Right lobe of liver (tissue), 6 donors: ENCODE results near the gene BHLHE23. TPM values are rescaled to one million over a fixed set of nuclear protein-coding genes. Genes with fewer than 3 reads are reported as not detected.
"Not testable (repeated sequence)": the region's sequence is repeated elsewhere in the genome, so short reads cannot be mapped to it uniquely, and the experiment has no call there.

Source experiments
- ATAC-seq, 4 donors: fragments of 200-7000 bp; cut with Tn5 transposase; one replicate each; pipeline ENCODE4 v1.9.1; 2020; ENCODE audit warnings: mild to moderate bottlenecking in 4 of 4, moderate library complexity in 4 of 4
- DNase-seq, 3 donors: peaks; one replicate each; pipeline ENCODE4 v3.0.0-alpha.2; 2020
- H3K27ac ChIP-seq, 3 donors: fragments of 200-600 bp; one replicate each; pipeline ENCODE4 v1.8.0; 2022
- H3K27me3 ChIP-seq, 2 donors: fragments of 200-600 bp; one replicate each; pipeline ENCODE4 v1.8.0; 2022
- H3K36me3 ChIP-seq, 4 donors: fragments of 200-600 bp; sonication (generic) in 1 of 4; one replicate each; pipeline versions ENCODE4 v1.5.1 to v1.8.0; 2017 to 2022; ENCODE audit warnings: control low read depth in 1 of 4
- H3K4me1 ChIP-seq, 4 donors: fragments of 200-600 bp; sonication (generic) in 1 of 4; one replicate each; pipeline versions ENCODE4 v1.5.1 to v1.8.0; 2017 to 2022; ENCODE audit warnings: control low read depth in 1 of 4
- H3K4me3 ChIP-seq, 3 donors: fragments of 200-600 bp; one replicate each; pipeline ENCODE4 v1.8.0; 2022
- H3K9me3 ChIP-seq, 4 donors: fragments of 200-600 bp; sonication (generic) in 1 of 4; one replicate each; pipeline versions ENCODE4 v1.5.1 to v1.8.0; 2017 to 2022; ENCODE audit warnings: control low read depth in 1 of 4
- CTCF ChIP-seq, 4 donors: fragments of 200-600 bp in 3 of 4; fragments of 450-650 bp in 1 of 4; IDR thresholded peaks; one replicate each; pipeline versions ENCODE4 v1.5.1 to v1.8.0; 2016 to 2022; ENCODE audit warnings: antibody characterized with exemption in 4 of 4, mild to moderate bottlenecking in 2 of 4
- POLR2A ChIP-seq: fragments of 450-650 bp; IDR thresholded peaks from one replicate; pipeline ENCODE4 v1.6.1; 2017; ENCODE audit warnings: antibody characterized with exemption, mild to moderate bottlenecking
- WGBS: methylation state at CpG from one replicate; pipeline ENCODE4 v1.1.6; 2018; ENCODE audit warnings: low coverage, low lambda C conversion rate; ENCODE audit not compliant: insufficient coverage; ENCODE audit errors: missing lambda C conversion rate; 5-methylcytosine and 5-hydroxymethylcytosine counted together
- intact Hi-C, 2 donors: fragments of 100-400 bp; cut with DNase I; formaldehyde crosslinking; loops; one replicate each; pipeline versions ENCODE4 v1.11.2 to v1.14.1; 2022
- total RNA-seq, 6 experiments: library from RNA; depleted of rRNA in 2 of 6; stranded (reverse); fragments of >200 nt in 2 of 6; fragmentation: NEBNext Ultra II Directional in 3 of 6; extraction: Animal tissue kit (Norgen Biotek cat#: 25700) in 3 of 6; gene quantifications; one replicate each; pipeline versions ENCODE4 v1.1.0 to v1.2.4, GENCODE V29; 2016 to 2023
- donor health status: DM: no; HTN: yes; CAD: no.
- donor health status: DM: no; HTN: no; CAD: no.
- donor health status: DM: no; HTN: no; CAD: no.
- donor health status: DM: no; HTN: yes; CAD: no.
- donor health status: DM: no; HTN: yes; CAD: no.

BHLHE23 gene
- total RNA-seq, 6 experiments from 2014 or later = not detected

- no peaks in the 10 kb centered on the region for H3K9me3 ChIP-seq
- no peaks in the 10 kb centered on the region for H3K36me3 ChIP-seq
- no peak overlapping the region for H3K4me3 ChIP-seq
- DNase-seq (peak in 2 of 3 donors; percentile 16 to 40), ATAC-seq (no peak)
- H3K4me1 ChIP-seq = no peaks in the 10 kb centered on the region
- TF ChIP-seq CTCF (IDR thresholded peaks at IDR 0.05) = no peak
- no peak for TF ChIP-seq POLR2A
- no peak overlapping the region for H3K27ac ChIP-seq
- 53% methylated on average over 7 of the region's 23 CpGs for WGBS
- H3K27me3 ChIP-seq = peaks cover 0 to 3% of the 10 kb centered on the region in 2 donors
- intact Hi-C loops = no loop called here
These were observed 28.9 kb upstream of the BHLHE23 start for GRCh38 chr20:63035603-63036185.

GRCh38 chr20:63034710-63035602 lies 28.2 kb upstream of the BHLHE23 start:
- H3K36me3 ChIP-seq, H3K9me3 ChIP-seq, H3K27ac ChIP-seq, ATAC-seq, H3K4me3 ChIP-seq, intact Hi-C loops, H3K4me1 ChIP-seq, H3K27me3 ChIP-seq: not testable (repeated sequence)
- 100% methylated on average over 1 of the region's 44 CpGs for WGBS
- peak in 1 of 3 donors; percentile 39 for DNase-seq

GRCh38 chr20:63033794-63034709 lies 27.3 kb upstream of the BHLHE23 start:
- TF ChIP-seq CTCF (IDR thresholded peaks at IDR 0.05) (no peak), POLR2A (no peak)
- 73% methylated on average over 17 of the region's 33 CpGs for WGBS
- no peaks in the 10 kb centered on the region for H3K4me1 ChIP-seq
- intact Hi-C loops = no loop called here
- no peak overlapping the region for H3K4me3 ChIP-seq
- H3K9me3 ChIP-seq = no peaks in the 10 kb centered on the region
- no peaks in the 10 kb centered on the region for H3K36me3 ChIP-seq
- H3K27ac ChIP-seq = no peak overlapping the region
- H3K27me3 ChIP-seq = peaks cover 0 to 3% of the 10 kb centered on the region in 2 donors
- DNase-seq (peak in 1 of 3 donors; percentile 39), ATAC-seq (no peak)

- TF ChIP-seq POLR2A (no peak), CTCF (IDR thresholded peaks at IDR 0.05) (no peak)
- WGBS = 12% methylated on average over 23 of the region's 34 CpGs
These were observed 26.4 kb upstream of the BHLHE23 start for GRCh38 chr20:63032861-63033793.

More at GRCh38 chr20:63032861-63033793, 26.4 kb upstream of the BHLHE23 start:
- Histone ChIP-seq H3K9me3 (no peaks in the 10 kb centered on the region), H3K27ac (no peak overlapping the region), H3K27me3 (peaks cover 0 to 3% of the 10 kb centered on the region in 2 donors), H3K36me3 (no peaks in the 10 kb centered on the region), H3K4me1 (no peaks in the 10 kb centered on the region), H3K4me3 (no peak overlapping the region)
- ATAC-seq (no peak), DNase-seq (peak in 1 of 3 donors; percentile 38)
- intact Hi-C loops = no loop called here
